Measurements from ENCODE around the gene ZBTB1. TPM values are rescaled to one million over a fixed set of nuclear protein-coding genes. Genes with fewer than 3 reads are reported as not detected.

Gene ZBTB1
- total and polyA plus RNA-seq, 4 donors, result 5.4 to 29.3 (median 10.7) TPM

DNA sequence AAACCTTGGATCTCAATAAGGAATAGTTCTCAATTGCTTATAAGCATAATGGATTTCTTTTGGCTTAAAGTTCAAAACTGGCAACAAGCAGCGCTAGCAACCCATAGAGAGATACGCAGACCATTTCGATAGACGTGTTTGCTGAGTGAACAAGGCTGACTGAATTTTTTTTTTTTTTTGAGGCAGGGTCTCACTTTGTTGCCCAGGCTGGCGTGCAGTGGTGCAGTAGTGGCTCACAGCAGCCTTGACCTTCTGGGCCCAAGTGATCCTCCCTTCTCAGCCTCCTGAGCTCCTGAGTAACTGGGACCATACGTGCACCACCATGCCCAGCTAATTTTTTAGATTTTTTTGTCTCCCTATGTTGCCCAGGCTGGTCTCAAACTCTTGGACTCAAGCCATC is 40.7 kb upstream of the ZBTB1 start (continued):
- no peak for TF ChIP-seq RAD21 (IDR thresholded peaks at IDR 0.05)

DNA sequence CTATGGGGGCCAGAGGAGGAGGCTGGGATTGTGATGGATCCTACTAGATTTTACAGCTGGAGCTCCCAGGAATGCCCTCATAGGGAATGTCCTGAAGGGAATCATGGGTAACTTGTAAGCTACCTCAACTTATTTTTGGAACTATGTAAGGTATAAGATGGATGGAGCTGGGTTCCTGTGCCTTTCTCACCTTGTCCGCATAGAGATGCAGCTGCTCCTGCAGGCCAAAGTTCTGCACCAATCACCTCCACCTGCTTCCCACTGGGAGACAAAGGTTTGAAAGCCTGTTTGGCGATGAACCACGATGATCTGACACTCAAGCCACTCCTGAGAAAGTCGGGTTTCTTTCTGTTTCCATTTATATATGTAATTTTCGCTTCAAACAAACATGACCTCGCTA is 39.9 kb upstream of the ZBTB1 start:
- TF ChIP-seq RXRA (IDR thresholded peaks at IDR 0.05), result no peak
- no peak for TF ChIP-seq TAF1 (conservative IDR thresholded peaks at IDR 0.05)
- TF ChIP-seq, protein P1, sequence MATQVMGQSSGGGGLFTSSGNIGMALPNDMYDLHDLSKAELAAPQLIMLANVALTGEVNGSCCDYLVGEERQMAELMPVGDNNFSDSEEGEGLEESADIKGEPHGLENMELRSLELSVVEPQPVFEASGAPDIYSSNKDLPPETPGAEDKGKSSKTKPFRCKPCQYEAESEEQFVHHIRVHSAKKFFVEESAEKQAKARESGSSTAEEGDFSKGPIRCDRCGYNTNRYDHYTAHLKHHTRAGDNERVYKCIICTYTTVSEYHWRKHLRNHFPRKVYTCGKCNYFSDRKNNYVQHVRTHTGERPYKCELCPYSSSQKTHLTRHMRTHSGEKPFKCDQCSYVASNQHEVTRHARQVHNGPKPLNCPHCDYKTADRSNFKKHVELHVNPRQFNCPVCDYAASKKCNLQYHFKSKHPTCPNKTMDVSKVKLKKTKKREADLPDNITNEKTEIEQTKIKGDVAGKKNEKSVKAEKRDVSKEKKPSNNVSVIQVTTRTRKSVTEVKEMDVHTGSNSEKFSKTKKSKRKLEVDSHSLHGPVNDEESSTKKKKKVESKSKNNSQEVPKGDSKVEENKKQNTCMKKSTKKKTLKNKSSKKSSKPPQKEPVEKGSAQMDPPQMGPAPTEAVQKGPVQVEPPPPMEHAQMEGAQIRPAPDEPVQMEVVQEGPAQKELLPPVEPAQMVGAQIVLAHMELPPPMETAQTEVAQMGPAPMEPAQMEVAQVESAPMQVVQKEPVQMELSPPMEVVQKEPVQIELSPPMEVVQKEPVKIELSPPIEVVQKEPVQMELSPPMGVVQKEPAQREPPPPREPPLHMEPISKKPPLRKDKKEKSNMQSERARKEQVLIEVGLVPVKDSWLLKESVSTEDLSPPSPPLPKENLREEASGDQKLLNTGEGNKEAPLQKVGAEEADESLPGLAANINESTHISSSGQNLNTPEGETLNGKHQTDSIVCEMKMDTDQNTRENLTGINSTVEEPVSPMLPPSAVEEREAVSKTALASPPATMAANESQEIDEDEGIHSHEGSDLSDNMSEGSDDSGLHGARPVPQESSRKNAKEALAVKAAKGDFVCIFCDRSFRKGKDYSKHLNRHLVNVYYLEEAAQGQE (IDR thresholded peaks at IDR 0.05), result no peak
- TF ChIP-seq, protein P2, sequence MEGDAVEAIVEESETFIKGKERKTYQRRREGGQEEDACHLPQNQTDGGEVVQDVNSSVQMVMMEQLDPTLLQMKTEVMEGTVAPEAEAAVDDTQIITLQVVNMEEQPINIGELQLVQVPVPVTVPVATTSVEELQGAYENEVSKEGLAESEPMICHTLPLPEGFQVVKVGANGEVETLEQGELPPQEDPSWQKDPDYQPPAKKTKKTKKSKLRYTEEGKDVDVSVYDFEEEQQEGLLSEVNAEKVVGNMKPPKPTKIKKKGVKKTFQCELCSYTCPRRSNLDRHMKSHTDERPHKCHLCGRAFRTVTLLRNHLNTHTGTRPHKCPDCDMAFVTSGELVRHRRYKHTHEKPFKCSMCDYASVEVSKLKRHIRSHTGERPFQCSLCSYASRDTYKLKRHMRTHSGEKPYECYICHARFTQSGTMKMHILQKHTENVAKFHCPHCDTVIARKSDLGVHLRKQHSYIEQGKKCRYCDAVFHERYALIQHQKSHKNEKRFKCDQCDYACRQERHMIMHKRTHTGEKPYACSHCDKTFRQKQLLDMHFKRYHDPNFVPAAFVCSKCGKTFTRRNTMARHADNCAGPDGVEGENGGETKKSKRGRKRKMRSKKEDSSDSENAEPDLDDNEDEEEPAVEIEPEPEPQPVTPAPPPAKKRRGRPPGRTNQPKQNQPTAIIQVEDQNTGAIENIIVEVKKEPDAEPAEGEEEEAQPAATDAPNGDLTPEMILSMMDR (IDR thresholded peaks at IDR 0.05; ENCODE audit: low read depth, low read length, missing input control), result no peak
- TF ChIP-seq FOXA2 (IDR thresholded peaks at IDR 0.05), result no peak
- TF ChIP-seq GABPA (IDR thresholded peaks at IDR 0.05 in 1 of 2, conservative IDR thresholded peaks at IDR 0.05 in 1 of 2), result no peak
- TF ChIP-seq, protein P3, sequence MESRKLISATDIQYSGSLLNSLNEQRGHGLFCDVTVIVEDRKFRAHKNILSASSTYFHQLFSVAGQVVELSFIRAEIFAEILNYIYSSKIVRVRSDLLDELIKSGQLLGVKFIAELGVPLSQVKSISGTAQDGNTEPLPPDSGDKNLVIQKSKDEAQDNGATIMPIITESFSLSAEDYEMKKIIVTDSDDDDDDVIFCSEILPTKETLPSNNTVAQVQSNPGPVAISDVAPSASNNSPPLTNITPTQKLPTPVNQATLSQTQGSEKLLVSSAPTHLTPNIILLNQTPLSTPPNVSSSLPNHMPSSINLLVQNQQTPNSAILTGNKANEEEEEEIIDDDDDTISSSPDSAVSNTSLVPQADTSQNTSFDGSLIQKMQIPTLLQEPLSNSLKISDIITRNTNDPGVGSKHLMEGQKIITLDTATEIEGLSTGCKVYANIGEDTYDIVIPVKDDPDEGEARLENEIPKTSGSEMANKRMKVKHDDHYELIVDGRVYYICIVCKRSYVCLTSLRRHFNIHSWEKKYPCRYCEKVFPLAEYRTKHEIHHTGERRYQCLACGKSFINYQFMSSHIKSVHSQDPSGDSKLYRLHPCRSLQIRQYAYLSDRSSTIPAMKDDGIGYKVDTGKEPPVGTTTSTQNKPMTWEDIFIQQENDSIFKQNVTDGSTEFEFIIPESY (IDR thresholded peaks at IDR 0.05), result no peak
- TF ChIP-seq, protein P4, sequence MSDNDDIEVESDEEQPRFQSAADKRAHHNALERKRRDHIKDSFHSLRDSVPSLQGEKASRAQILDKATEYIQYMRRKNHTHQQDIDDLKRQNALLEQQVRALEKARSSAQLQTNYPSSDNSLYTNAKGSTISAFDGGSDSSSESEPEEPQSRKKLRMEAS (IDR thresholded peaks at IDR 0.05), result no peak
- TF ChIP-seq SP1 (IDR thresholded peaks at IDR 0.05), result no peak
- TF ChIP-seq YY1 (IDR thresholded peaks at IDR 0.05), result no peak
- Histone ChIP-seq H3K4me1 (ENCODE audit: control insufficient read depth in 4 of 4, insufficient read depth in 4 of 4, low read length in 3 of 4) (peaks cover 3 to 21% (median 11%) of the 10 kb centered on the region in 4 donors), H3K27me3 (ENCODE audit: control insufficient read depth in 4 of 4, insufficient read depth in 4 of 4, low read length in 3 of 4) (no peaks in the 10 kb centered on the region), H3K4me3 (ENCODE audit: low read depth in 1 of 3, low read length in 3 of 3) (peak overlapping the region; percentile 31 to 84 (median 53)), H3K9me3 (ENCODE audit: control insufficient read depth in 4 of 4, low read length in 3 of 4) (no peaks in the 10 kb centered on the region), H3K9ac (ENCODE audit: low read depth in 1 of 2, low read length in 2 of 2) (no peak overlapping the region), H3K36me3 (ENCODE audit: control insufficient read depth in 4 of 4, insufficient read depth in 3 of 4, low read depth in 1 of 4, low read length in 3 of 4) (peaks cover 4 to 18% (median 12%) of the 10 kb centered on the region in 4 donors), H3K27ac (ENCODE audit: low read depth in 1 of 2, low read length in 2 of 2) (no peak overlapping the region)
- DNase-seq (ENCODE audit: low spot score), result no peak
- WGBS, result 9% methylated on average over 6 of the region's 6 CpGs

DNA sequence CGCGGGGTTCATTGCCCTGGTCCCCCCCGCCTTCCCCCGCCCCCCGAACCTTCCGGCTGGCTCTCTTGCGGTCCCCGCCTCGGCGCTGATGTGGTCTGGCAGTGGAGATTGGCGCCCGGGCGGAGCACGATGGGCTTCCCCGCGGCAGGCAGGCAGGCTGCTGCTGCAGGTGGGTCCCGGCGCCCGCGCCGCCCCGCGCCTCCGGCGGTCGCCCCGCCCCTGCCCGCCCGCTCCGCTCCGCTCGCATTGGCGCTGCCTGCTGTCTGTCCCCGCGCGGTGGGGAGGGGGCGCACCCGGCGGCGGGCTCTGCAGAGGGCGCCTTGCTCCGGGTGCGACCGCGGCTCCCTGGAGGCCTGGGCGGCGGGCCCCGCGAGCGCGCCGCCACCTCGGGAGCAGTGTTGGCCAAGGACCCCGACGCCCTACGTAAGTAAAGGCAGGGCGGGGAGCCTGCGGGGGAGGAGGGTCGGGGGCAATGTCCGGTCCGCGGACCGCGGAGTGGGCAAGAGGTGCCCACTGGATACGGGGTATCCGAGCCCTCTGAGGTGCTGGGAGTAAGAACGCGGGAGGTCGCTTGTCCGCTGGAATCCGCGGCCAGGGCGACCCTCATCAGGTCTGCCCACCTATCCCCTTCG is 39.3 kb upstream of the ZBTB1 start, which contains the start of gene AKAP5:
AKAP5 (plus strand) TSS at position 309 of the 632 bp plus-strand sequence. CDS start 2,896 bp downstream, outside the sequence.
- Histone ChIP-seq H3K27me3 (ENCODE audit: control insufficient read depth in 4 of 4, insufficient read depth in 4 of 4, low read length in 3 of 4) (no peaks in the 10 kb centered on the region), H3K4me3 (ENCODE audit: low read depth in 1 of 3, low read length in 3 of 3) (peak within 1 kb of the TSS; percentile 31 to 84 (median 53)), H3K27ac (ENCODE audit: low read depth in 1 of 2, low read length in 2 of 2) (no peak within 1 kb of the TSS), H3K9ac (ENCODE audit: low read depth in 1 of 2, low read length in 2 of 2) (no peak within 1 kb of the TSS), H3K9me3 (ENCODE audit: control insufficient read depth in 4 of 4, low read length in 3 of 4) (no peaks in the 10 kb centered on the region), H3K36me3 (ENCODE audit: control insufficient read depth in 4 of 4, insufficient read depth in 3 of 4, low read depth in 1 of 4, low read length in 3 of 4) (peaks cover 5 to 12% (median 9%) of the 10 kb centered on the region in 4 donors), H3K4me1 (ENCODE audit: control insufficient read depth in 4 of 4, insufficient read depth in 4 of 4, low read length in 3 of 4) (peaks cover 3 to 21% (median 11%) of the 10 kb centered on the region in 4 donors)
- under 1% methylated on average over 74 of the region's 74 CpGs for WGBS
- peak; percentile 71 for DNase-seq (ENCODE audit: low spot score)
- TF ChIP-seq GABPA (IDR thresholded peaks at IDR 0.05 in 1 of 2, conservative IDR thresholded peaks at IDR 0.05 in 1 of 2), result no peak
- TF ChIP-seq RXRA (IDR thresholded peaks at IDR 0.05), result no peak
- TF ChIP-seq, protein P4 (IDR thresholded peaks at IDR 0.05), result no peak
- no peak for TF ChIP-seq FOXA2 (IDR thresholded peaks at IDR 0.05)
- TF ChIP-seq HNF4G (IDR thresholded peaks at IDR 0.05), result no peak
- TF ChIP-seq RAD21 (IDR thresholded peaks at IDR 0.05), result no peak
- TF ChIP-seq, protein P1 (IDR thresholded peaks at IDR 0.05), result no peak
- TF ChIP-seq, protein P2 (IDR thresholded peaks at IDR 0.05; ENCODE audit: low read depth, low read length, missing input control), result no peak
- TF ChIP-seq YY1 (IDR thresholded peaks at IDR 0.05), result no peak
- TF ChIP-seq, protein P5, sequence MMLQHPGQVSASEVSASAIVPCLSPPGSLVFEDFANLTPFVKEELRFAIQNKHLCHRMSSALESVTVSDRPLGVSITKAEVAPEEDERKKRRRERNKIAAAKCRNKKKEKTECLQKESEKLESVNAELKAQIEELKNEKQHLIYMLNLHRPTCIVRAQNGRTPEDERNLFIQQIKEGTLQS (IDR thresholded peaks at IDR 0.05), result no peak

All from liver (tissue), 9 donors.